Spleen (tissue), 11 donors: Measurements from ENCODE around the gene MEOX1. TPM values are rescaled to one million over a fixed set of nuclear protein-coding genes. Genes with fewer than 3 reads are reported as not detected.

ENCODE experiments used
- DNase-seq: peaks from one replicate; pipeline ENCODE4 v3.0.0-alpha.2; 2020
- H3K27ac ChIP-seq, 8 donors: fragments of 200-600 bp; sonication (generic) in 7 of 8; 1 replicate in 4 of 8; 2 replicates in 4 of 8; pipeline versions ENCODE4 v1.5.0 to v1.8.0; 2016 to 2021; ENCODE audit warnings: inconsistent platforms in 4 of 8, mild to moderate bottlenecking in 4 of 8, moderate library complexity in 1 of 8
- H3K27me3 ChIP-seq, 7 donors: fragments of 200-600 bp; sonication (generic) in 6 of 7; replicated peaks in 1 of 7; 1 replicate in 4 of 7; 2 replicates in 3 of 7; pipeline versions ENCODE4 v1.5.0 to v1.8.0; 2016 to 2021; ENCODE audit warnings: inconsistent platforms in 3 of 7, mild to moderate bottlenecking in 1 of 7
- H3K36me3 ChIP-seq, 6 donors: fragments of 200-600 bp; sonication (generic) in 5 of 6; 1 replicate in 4 of 6; 2 replicates in 2 of 6; pipeline versions ENCODE4 v1.5.0 to v1.8.0; 2016 to 2021; ENCODE audit warnings: inconsistent platforms in 2 of 6
- H3K4me1 ChIP-seq, 6 donors: fragments of 200-600 bp; sonication (generic) in 5 of 6; 1 replicate in 3 of 6; 2 replicates in 3 of 6; pipeline versions ENCODE4 v1.5.0 to v1.8.0; 2016 to 2021; ENCODE audit warnings: inconsistent platforms in 3 of 6
- H3K4me3 ChIP-seq, 8 donors: fragments of 200-600 bp; sonication (generic) in 7 of 8; 1 replicate in 4 of 8; 2 replicates in 4 of 8; pipeline versions ENCODE4 v1.5.0 to v1.8.0; 2016 to 2021; ENCODE audit warnings: inconsistent platforms in 4 of 8, mild to moderate bottlenecking in 4 of 8, moderate library complexity in 2 of 8
- H3K9me3 ChIP-seq, 8 donors: fragments of 200-600 bp; sonication (generic) in 7 of 8; 1 replicate in 4 of 8; 2 replicates in 4 of 8; pipeline versions ENCODE4 v1.5.0 to v1.8.0; 2016 to 2021; ENCODE audit warnings: inconsistent platforms in 4 of 8
- CTCF ChIP-seq, 11 experiments: fragments of 200-600 bp in 7 of 11; fragments of 450-650 bp in 4 of 11; sonication (generic) in 4 of 11; IDR thresholded peaks in 8 of 11; conservative IDR thresholded peaks in 3 of 11; 1 replicate in 7 of 11; 2 replicates in 4 of 11; pipeline versions ENCODE4 v1.4.0 to v1.8.0; 2016 to 2021; ENCODE audit warnings: antibody characterized with exemption in 11 of 11, inconsistent platforms in 4 of 11, mild to moderate bottlenecking in 1 of 11
- POLR2A ChIP-seq, 3 donors: fragments of 450-650 bp; IDR thresholded peaks; one replicate each; pipeline ENCODE4 v1.5.1; 2017; ENCODE audit warnings: antibody characterized with exemption in 3 of 3, mild to moderate bottlenecking in 1 of 3
- POLR2AphosphoS5 ChIP-seq, 3 donors: sonication (generic); formaldehyde crosslinking; IDR thresholded peaks; one replicate each; pipeline ENCODE4 v1.5.1; 2017; ENCODE audit warnings: antibody characterized with exemption in 3 of 3
- WGBS, 5 donors: extraction: QIAGEN DNeasy Blood & Tissue Kit in 3 of 5; methylation state at CpG; one replicate each; pipeline versions ENCODE4 v1.1.5 to v1.1.7; 2013 to 2018; 5-methylcytosine and 5-hydroxymethylcytosine counted together
- intact Hi-C: fragments of 100-400 bp; cut with DNase I; formaldehyde crosslinking; loops from one replicate; pipeline ENCODE4 v1.15.0; 2023; ENCODE audit warnings: low total_unique reads
- polyA plus RNA-seq, 3 donors: library from polyadenylated mRNA; stranded (reverse); fragments of 200-250 nt; gene quantifications; one replicate each; pipeline ENCODE4 v1.2.1, GENCODE V29; 2013
- total RNA-seq, 7 donors: library from RNA; depleted of rRNA in 3 of 7; stranded (reverse); fragments of >200 nt in 3 of 7; fragmentation: NEBNext Ultra II Directional in 4 of 7; extraction: Animal tissue kit (Norgen Biotek cat#: 25700) in 4 of 7; gene quantifications; one replicate each; pipeline versions ENCODE4 v1.1.0 to v1.2.1, GENCODE V29; 2016 to 2021
- donor health status: healthy with polysubstance abuse.
- donor health status: DM: no; HTN: no; CAD: no; lungs with moderate emphysema.
- donor health status: DM: no; HTN: no; CAD: no.
- donor health status: Bipolar disorder and iron deficiency.
- donor health status: healthy.
- donor health status: DM: no; HTN: no; CAD: no.
- donor health status: DM: yes; HTN: yes; CAD: no.

Gene MEOX1
- total and polyA plus RNA-seq, 10 donors, result 4.1 to 46.9 (median 14.4) TPM

GRCh38 chr17:43644081-43644480, 17.6 kb downstream of the MEOX1 start:
- no peak overlapping the region for H3K4me3 ChIP-seq
- intact Hi-C loops, result no loop called here
- H3K4me1 ChIP-seq, result peaks cover 5 to 45% (median 23%) of the 10 kb centered on the region in 6 donors
- no peak for DNase-seq
- no peaks in the 10 kb centered on the region for H3K36me3 ChIP-seq
- H3K27me3 ChIP-seq, result peaks cover 0 to 35% (median 12%) of the 10 kb centered on the region in 7 donors
- WGBS, 5 donors, result 82 to 94% (median 88%) methylated on average over 3 to 4 of the region's 4 CpGs
- TF ChIP-seq POLR2AphosphoS5 (IDR thresholded peaks at IDR 0.05) (no peak), POLR2A (IDR thresholded peaks at IDR 0.05) (no peak), CTCF (IDR thresholded peaks at IDR 0.05 in 8 of 11, conservative IDR thresholded peaks at IDR 0.05 in 3 of 11) (no peak)
- H3K9me3 ChIP-seq, result no peaks in the 10 kb centered on the region
- peak overlapping the region in 2 of 8 donors; percentile 5 to 17 for H3K27ac ChIP-seq

- no peak for DNase-seq
- intact Hi-C loops, result no loop called here
- H3K36me3 ChIP-seq, result no peaks in the 10 kb centered on the region
- 33 to 58% (median 55%) methylated on average over 7 of the region's 7 CpGs for WGBS, 5 donors
- peaks cover 0 to 30% (median 10%) of the 10 kb centered on the region in 6 donors for H3K4me1 ChIP-seq
- no peak overlapping the region for H3K4me3 ChIP-seq
- TF ChIP-seq POLR2AphosphoS5 (IDR thresholded peaks at IDR 0.05) (no peak), POLR2A (IDR thresholded peaks at IDR 0.05) (no peak), CTCF (IDR thresholded peaks at IDR 0.05 in 8 of 11, conservative IDR thresholded peaks at IDR 0.05 in 3 of 11) (no peak)
- H3K27ac ChIP-seq, result peak overlapping the region in 4 of 8 donors; percentile 5 to 61 (median 50)
- peaks cover 0 to 19% (median 9%) of the 10 kb centered on the region in 7 donors for H3K27me3 ChIP-seq
- H3K9me3 ChIP-seq, result no peaks in the 10 kb centered on the region
Observed at GRCh38 chr17:43641416-43641815, 20.3 kb downstream of the MEOX1 start.

- no peaks in the 10 kb centered on the region for H3K36me3 ChIP-seq
- no peak for DNase-seq
- peaks cover 0 to 11% (median 2%) of the 10 kb centered on the region in 7 donors for H3K27me3 ChIP-seq
- TF ChIP-seq POLR2A (IDR thresholded peaks at IDR 0.05) (no peak), POLR2AphosphoS5 (IDR thresholded peaks at IDR 0.05) (no peak), CTCF (IDR thresholded peaks at IDR 0.05 in 8 of 11, conservative IDR thresholded peaks at IDR 0.05 in 3 of 11) (no peak)
- H3K9me3 ChIP-seq, result no peaks in the 10 kb centered on the region
- intact Hi-C loops, result no loop called here
- H3K4me3 ChIP-seq, result no peak overlapping the region
- WGBS, 5 donors, result 75 to 88% (median 81%) methylated on average over 8 of the region's 8 CpGs
- H3K27ac ChIP-seq, result peak overlapping the region in 4 of 8 donors; percentile 24 to 61 (median 50)
- peaks cover 0 to 23% (median 3%) of the 10 kb centered on the region in 6 donors for H3K4me1 ChIP-seq
Observed at GRCh38 chr17:43640491-43641252, 21.1 kb downstream of the MEOX1 start.

- 86 to 92% (median 89%) methylated on average over 13 of the region's 13 CpGs for WGBS, 5 donors
- DNase-seq, result no peak
- H3K4me3 ChIP-seq, result no peak overlapping the region
- TF ChIP-seq POLR2A (IDR thresholded peaks at IDR 0.05), result no peak
- TF ChIP-seq POLR2AphosphoS5 (IDR thresholded peaks at IDR 0.05), result no peak
- TF ChIP-seq CTCF (IDR thresholded peaks at IDR 0.05 in 8 of 11, conservative IDR thresholded peaks at IDR 0.05 in 3 of 11), result no peak
- no peaks in the 10 kb centered on the region for H3K27me3 ChIP-seq
- no peak overlapping the region for H3K27ac ChIP-seq
- H3K36me3 ChIP-seq, result no peaks in the 10 kb centered on the region
- H3K4me1 ChIP-seq, result peaks cover 0 to 34% (median 2%) of the 10 kb centered on the region in 6 donors
- intact Hi-C loops, result no loop called here
- H3K9me3 ChIP-seq, result no peaks in the 10 kb centered on the region
Observed at GRCh38 chr17:43637563-43638323, 24.0 kb downstream of the MEOX1 start.
